ENCODE data around the gene TBC1D22A.
A peak's percentile ranks its signal among the peaks of the same experiment; 100 is the strongest.

TBC1D22A gene

GRCh38 chr22:47207387-47207786 is 444.9 kb downstream of the TBC1D22A start:
- TF ChIP-seq JUND (IDR thresholded peaks at IDR 0.05; ENCODE audit: low read depth) = no peak
- DNase-seq (ENCODE audit: low read depth in 1 of 2, low spot score in 1 of 2) = no peak
- in situ Hi-C loops (cut with HindIII; ENCODE audit: low pct_unique_long_range_greater_than_20kb, low sequenced_read_pairs) = no loop called here

- DNase-seq (ENCODE audit: low read depth in 1 of 2, low spot score in 1 of 2) = no peak
- in situ Hi-C loops (cut with HindIII; ENCODE audit: low pct_unique_long_range_greater_than_20kb, low sequenced_read_pairs) = no loop called here
- no peak for TF ChIP-seq JUND (IDR thresholded peaks at IDR 0.05; ENCODE audit: low read depth)
These were observed 445.6 kb downstream of the TBC1D22A start for GRCh38 chr22:47207846-47208554.

- in situ Hi-C loops (cut with HindIII; ENCODE audit: low pct_unique_long_range_greater_than_20kb, low sequenced_read_pairs) = no loop called here
- DNase-seq (ENCODE audit: low read depth in 1 of 2, low spot score in 1 of 2) = no peak
- TF ChIP-seq JUND (IDR thresholded peaks at IDR 0.05; ENCODE audit: low read depth) = no peak
These were observed 446.2 kb downstream of the TBC1D22A start for GRCh38 chr22:47208630-47209029.

GRCh38 chr22:47209040-47209514 is 446.6 kb downstream of the TBC1D22A start:
- DNase-seq (ENCODE audit: low read depth in 1 of 2, low spot score in 1 of 2) = no peak
- TF ChIP-seq JUND (IDR thresholded peaks at IDR 0.05; ENCODE audit: low read depth) = no peak
- in situ Hi-C loops (cut with HindIII; ENCODE audit: low pct_unique_long_range_greater_than_20kb, low sequenced_read_pairs) = no loop called here

GRCh38 chr22:47209547-47210023 is 447.1 kb downstream of the TBC1D22A start:
- DNase-seq (ENCODE audit: low read depth in 1 of 2, low spot score in 1 of 2) = no peak
- in situ Hi-C loops (cut with HindIII; ENCODE audit: low pct_unique_long_range_greater_than_20kb, low sequenced_read_pairs) = no loop called here
- no peak for TF ChIP-seq JUND (IDR thresholded peaks at IDR 0.05; ENCODE audit: low read depth)

- in situ Hi-C loops (cut with HindIII; ENCODE audit: low pct_unique_long_range_greater_than_20kb, low sequenced_read_pairs) = no loop called here
- no peak for TF ChIP-seq JUND (IDR thresholded peaks at IDR 0.05; ENCODE audit: low read depth)
- DNase-seq (ENCODE audit: low read depth in 1 of 2, low spot score in 1 of 2) = no peak
These were observed 447.7 kb downstream of the TBC1D22A start for GRCh38 chr22:47210112-47210657.

GRCh38 chr22:47210686-47211085 is 448.2 kb downstream of the TBC1D22A start:
- no peak for TF ChIP-seq JUND (IDR thresholded peaks at IDR 0.05; ENCODE audit: low read depth)
- DNase-seq (ENCODE audit: low read depth in 1 of 2, low spot score in 1 of 2) = no peak
- in situ Hi-C loops (cut with HindIII; ENCODE audit: low pct_unique_long_range_greater_than_20kb, low sequenced_read_pairs) = no loop called here

GRCh38 chr22:47213571-47214230 is 451.3 kb downstream of the TBC1D22A start:
- in situ Hi-C loops (cut with HindIII; ENCODE audit: low pct_unique_long_range_greater_than_20kb, low sequenced_read_pairs) = no loop called here
- TF ChIP-seq JUND (IDR thresholded peaks at IDR 0.05; ENCODE audit: low read depth) = no peak
- DNase-seq (ENCODE audit: low read depth in 1 of 2, low spot score in 1 of 2) = peak in 1 of 2 experiments; percentile 51

- TF ChIP-seq JUND (IDR thresholded peaks at IDR 0.05; ENCODE audit: low read depth) = no peak
- in situ Hi-C loops (cut with HindIII; ENCODE audit: low pct_unique_long_range_greater_than_20kb, low sequenced_read_pairs) = no loop called here
- DNase-seq (ENCODE audit: low read depth in 1 of 2, low spot score in 1 of 2) = no peak
These were observed 453.4 kb downstream of the TBC1D22A start for GRCh38 chr22:47215851-47216250.

- in situ Hi-C loops (cut with HindIII; ENCODE audit: low pct_unique_long_range_greater_than_20kb, low sequenced_read_pairs) = no loop called here
These were observed 456.2 kb downstream of the TBC1D22A start for GRCh38 chr22:47218671-47219070.

GRCh38 chr22:47219789-47220188 is 457.3 kb downstream of the TBC1D22A start:
- DNase-seq (ENCODE audit: low read depth in 1 of 2, low spot score in 1 of 2) = no peak
- in situ Hi-C loops (cut with HindIII; ENCODE audit: low pct_unique_long_range_greater_than_20kb, low sequenced_read_pairs) = no loop called here
- no peak for TF ChIP-seq JUND (IDR thresholded peaks at IDR 0.05; ENCODE audit: low read depth)

More at GRCh38 chr22:47218671-47219070, 456.2 kb downstream of the TBC1D22A start:
- TF ChIP-seq JUND (IDR thresholded peaks at IDR 0.05; ENCODE audit: low read depth) = no peak
- no peak for DNase-seq (ENCODE audit: low read depth in 1 of 2, low spot score in 1 of 2)

- in situ Hi-C loops (cut with HindIII; ENCODE audit: low pct_unique_long_range_greater_than_20kb, low sequenced_read_pairs) = no loop called here
These were observed 458.3 kb downstream of the TBC1D22A start for GRCh38 chr22:47220752-47221151.

More at GRCh38 chr22:47220752-47221151, 458.3 kb downstream of the TBC1D22A start:
- no peak for TF ChIP-seq JUND (IDR thresholded peaks at IDR 0.05; ENCODE audit: low read depth)
- DNase-seq (ENCODE audit: low read depth in 1 of 2, low spot score in 1 of 2) = no peak

Data from T47D (cell line).